Colon (tissue), 2 donors: Measurements from ENCODE around the gene KRTAP5-1.
"Not testable (repeated sequence)": the region's sequence is repeated elsewhere in the genome, so short reads cannot be mapped to it uniquely, and the experiment has no call there.

Experiments used
- FAIRE-seq: peaks from 2 replicates; lab custom pipeline; 2012; peaks lifted over from hg19 to GRCh38; lab: Jason Lieb, UNC
- donor health status: control.
- donor health status: control.

The KRTAP5-1 gene

GRCh38 chr11:1600626-1601025 is 15.5 kb upstream of the KRTAP5-1 start:
- no peak for FAIRE-seq

GRCh38 chr11:1598816-1599215 is 13.7 kb upstream of the KRTAP5-1 start:
- FAIRE-seq = no peak

GRCh38 chr11:1598406-1598805 is 13.3 kb upstream of the KRTAP5-1 start:
- FAIRE-seq = not testable (repeated sequence)

GRCh38 chr11:1597994-1598380 is 12.9 kb upstream of the KRTAP5-1 start, which contains the start of gene KRTAP5-2:
Gene KRTAP5-2, minus strand, starts transcription at chr11:1598294. Its CDS starts 44 bp downstream, at chr11:1598250.
- FAIRE-seq = no peak

GRCh38 chr11:1597331-1597993 is 12.4 kb upstream of the KRTAP5-1 start:
- FAIRE-seq = no peak

- not testable (repeated sequence) for FAIRE-seq
Observed at GRCh38 chr11:1596576-1597121, 11.6 kb upstream of the KRTAP5-1 start.

- not testable (repeated sequence) for FAIRE-seq
Observed at GRCh38 chr11:1595994-1596575, 11.0 kb upstream of the KRTAP5-1 start.

- no peak for FAIRE-seq
Observed at GRCh38 chr11:1592628-1593027, 7.5 kb upstream of the KRTAP5-1 start.

GRCh38 chr11:1589996-1590395 is 4.9 kb upstream of the KRTAP5-1 start:
- no peak for FAIRE-seq

GRCh38 chr11:1589191-1589963 is 4.3 kb upstream of the KRTAP5-1 start:
- not testable (repeated sequence) for FAIRE-seq

- no peak for FAIRE-seq
Observed at GRCh38 chr11:1586699-1587098, 1.6 kb upstream of the KRTAP5-1 start.

GRCh38 chr11:1582909-1583308 is 2.2 kb downstream of the KRTAP5-1 start:
- not testable (repeated sequence) for FAIRE-seq

- FAIRE-seq = no peak
Observed at GRCh38 chr11:1581976-1582375, 3.1 kb downstream of the KRTAP5-1 start.

GRCh38 chr11:1576825-1577224 is 8.3 kb downstream of the KRTAP5-1 start:
- no peak for FAIRE-seq

GRCh38 chr11:1575756-1576155 is 9.3 kb downstream of the KRTAP5-1 start:
- FAIRE-seq = not testable (repeated sequence)

GRCh38 chr11:1574933-1575242 is 10.2 kb downstream of the KRTAP5-1 start:
- FAIRE-seq = no peak

GRCh38 chr11:1574238-1574932 is 10.7 kb downstream of the KRTAP5-1 start:
- FAIRE-seq = no peak

- FAIRE-seq = no peak
Observed at GRCh38 chr11:1573903-1574237, 11.2 kb downstream of the KRTAP5-1 start.

GRCh38 chr11:1573077-1573902 is 11.8 kb downstream of the KRTAP5-1 start:
- no peak for FAIRE-seq

GRCh38 chr11:1572197-1573076 is 12.6 kb downstream of the KRTAP5-1 start, which contains the start of gene DUSP8:
Gene DUSP8, minus strand, starts transcription at chr11:1572271. Its CDS starts 6,445 bp downstream, at chr11:1565826.
- FAIRE-seq = no peak
